Measurements from ENCODE around the gene PPIF.

PPIF gene

DNA sequence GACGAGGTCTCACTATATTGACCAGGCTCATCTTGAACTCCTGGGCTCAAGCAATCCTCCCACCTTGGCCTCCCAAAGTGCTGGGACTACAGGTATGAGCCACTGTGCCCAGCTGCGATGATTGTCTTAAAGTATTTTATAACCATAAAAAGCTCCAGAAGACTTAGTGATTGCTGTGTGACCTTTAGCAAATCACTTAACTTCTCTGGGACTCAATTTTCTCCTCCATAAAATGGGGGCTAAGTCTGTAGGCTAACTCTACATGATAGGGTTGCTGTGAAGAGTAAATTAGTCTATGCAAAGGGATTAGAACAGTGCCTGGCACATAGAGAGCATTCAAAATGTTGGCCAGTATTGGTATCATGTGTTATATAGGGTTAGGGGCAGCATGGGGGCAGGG lies 42.8 kb downstream of the PPIF start:
- TF ChIP-seq, protein P1, sequence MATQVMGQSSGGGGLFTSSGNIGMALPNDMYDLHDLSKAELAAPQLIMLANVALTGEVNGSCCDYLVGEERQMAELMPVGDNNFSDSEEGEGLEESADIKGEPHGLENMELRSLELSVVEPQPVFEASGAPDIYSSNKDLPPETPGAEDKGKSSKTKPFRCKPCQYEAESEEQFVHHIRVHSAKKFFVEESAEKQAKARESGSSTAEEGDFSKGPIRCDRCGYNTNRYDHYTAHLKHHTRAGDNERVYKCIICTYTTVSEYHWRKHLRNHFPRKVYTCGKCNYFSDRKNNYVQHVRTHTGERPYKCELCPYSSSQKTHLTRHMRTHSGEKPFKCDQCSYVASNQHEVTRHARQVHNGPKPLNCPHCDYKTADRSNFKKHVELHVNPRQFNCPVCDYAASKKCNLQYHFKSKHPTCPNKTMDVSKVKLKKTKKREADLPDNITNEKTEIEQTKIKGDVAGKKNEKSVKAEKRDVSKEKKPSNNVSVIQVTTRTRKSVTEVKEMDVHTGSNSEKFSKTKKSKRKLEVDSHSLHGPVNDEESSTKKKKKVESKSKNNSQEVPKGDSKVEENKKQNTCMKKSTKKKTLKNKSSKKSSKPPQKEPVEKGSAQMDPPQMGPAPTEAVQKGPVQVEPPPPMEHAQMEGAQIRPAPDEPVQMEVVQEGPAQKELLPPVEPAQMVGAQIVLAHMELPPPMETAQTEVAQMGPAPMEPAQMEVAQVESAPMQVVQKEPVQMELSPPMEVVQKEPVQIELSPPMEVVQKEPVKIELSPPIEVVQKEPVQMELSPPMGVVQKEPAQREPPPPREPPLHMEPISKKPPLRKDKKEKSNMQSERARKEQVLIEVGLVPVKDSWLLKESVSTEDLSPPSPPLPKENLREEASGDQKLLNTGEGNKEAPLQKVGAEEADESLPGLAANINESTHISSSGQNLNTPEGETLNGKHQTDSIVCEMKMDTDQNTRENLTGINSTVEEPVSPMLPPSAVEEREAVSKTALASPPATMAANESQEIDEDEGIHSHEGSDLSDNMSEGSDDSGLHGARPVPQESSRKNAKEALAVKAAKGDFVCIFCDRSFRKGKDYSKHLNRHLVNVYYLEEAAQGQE (IDR thresholded peaks at IDR 0.05; ENCODE audit: insufficient read depth in 1 of 2, low read depth in 2 of 2, low read length in 2 of 2): no peak
- TF ChIP-seq TAF1 (IDR thresholded peaks at IDR 0.05; ENCODE audit: borderline replicate concordance, insufficient read depth, low read length) (no peak), SIN3A (IDR thresholded peaks at IDR 0.05; ENCODE audit: borderline replicate concordance, insufficient read depth, low read length) (no peak), FOXP2 (optimal IDR thresholded peaks at IDR 0.05; ENCODE audit: borderline replicate concordance, extremely low read depth, extremely low read length, insufficient read depth) (no peak)

DNA sequence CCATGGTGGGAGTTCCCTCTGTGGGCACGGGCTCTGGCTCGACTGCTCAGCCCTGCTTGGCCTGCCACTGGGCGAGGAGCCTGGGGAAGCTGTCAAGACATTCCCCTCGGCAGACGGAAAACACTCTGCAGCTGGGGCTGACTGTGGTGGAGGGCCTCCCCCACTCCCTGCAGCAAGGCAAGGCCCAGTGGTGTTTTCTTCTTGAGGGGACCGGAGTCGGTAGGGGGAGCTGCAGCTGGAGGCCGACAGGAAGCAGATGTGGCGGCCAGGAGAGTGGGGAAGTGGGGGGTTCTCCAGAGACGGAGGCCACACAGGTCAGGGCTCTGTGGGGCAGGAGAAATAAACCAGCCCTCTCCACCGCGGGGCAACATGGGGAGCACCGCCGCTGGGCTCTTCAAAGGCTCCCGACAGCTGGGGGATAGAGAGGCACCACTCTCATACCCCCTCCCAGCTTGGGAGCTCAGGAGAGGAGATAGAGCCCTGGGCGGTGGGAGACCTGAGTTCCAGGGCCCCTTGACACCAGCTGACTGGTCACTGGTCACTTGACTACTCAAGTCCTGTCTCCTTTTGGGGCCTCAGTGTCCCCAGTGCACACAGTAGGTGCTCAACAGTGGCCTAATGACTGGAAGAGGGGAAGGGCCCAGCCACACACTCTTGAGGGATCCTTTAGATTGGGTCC lies 43.4 kb downstream of the PPIF start:
- TF ChIP-seq, protein P1 (IDR thresholded peaks at IDR 0.05; ENCODE audit: insufficient read depth in 1 of 2, low read depth in 2 of 2, low read length in 2 of 2): no peak
- TF ChIP-seq SIN3A (IDR thresholded peaks at IDR 0.05; ENCODE audit: borderline replicate concordance, insufficient read depth, low read length) (no peak), TAF1 (IDR thresholded peaks at IDR 0.05; ENCODE audit: borderline replicate concordance, insufficient read depth, low read length) (no peak), POLR2AphosphoS5 (IDR thresholded peaks at IDR 0.05; ENCODE audit: low read depth, low read length) (no peak), FOXP2 (optimal IDR thresholded peaks at IDR 0.05; ENCODE audit: borderline replicate concordance, extremely low read depth, extremely low read length, insufficient read depth) (no peak)

DNA sequence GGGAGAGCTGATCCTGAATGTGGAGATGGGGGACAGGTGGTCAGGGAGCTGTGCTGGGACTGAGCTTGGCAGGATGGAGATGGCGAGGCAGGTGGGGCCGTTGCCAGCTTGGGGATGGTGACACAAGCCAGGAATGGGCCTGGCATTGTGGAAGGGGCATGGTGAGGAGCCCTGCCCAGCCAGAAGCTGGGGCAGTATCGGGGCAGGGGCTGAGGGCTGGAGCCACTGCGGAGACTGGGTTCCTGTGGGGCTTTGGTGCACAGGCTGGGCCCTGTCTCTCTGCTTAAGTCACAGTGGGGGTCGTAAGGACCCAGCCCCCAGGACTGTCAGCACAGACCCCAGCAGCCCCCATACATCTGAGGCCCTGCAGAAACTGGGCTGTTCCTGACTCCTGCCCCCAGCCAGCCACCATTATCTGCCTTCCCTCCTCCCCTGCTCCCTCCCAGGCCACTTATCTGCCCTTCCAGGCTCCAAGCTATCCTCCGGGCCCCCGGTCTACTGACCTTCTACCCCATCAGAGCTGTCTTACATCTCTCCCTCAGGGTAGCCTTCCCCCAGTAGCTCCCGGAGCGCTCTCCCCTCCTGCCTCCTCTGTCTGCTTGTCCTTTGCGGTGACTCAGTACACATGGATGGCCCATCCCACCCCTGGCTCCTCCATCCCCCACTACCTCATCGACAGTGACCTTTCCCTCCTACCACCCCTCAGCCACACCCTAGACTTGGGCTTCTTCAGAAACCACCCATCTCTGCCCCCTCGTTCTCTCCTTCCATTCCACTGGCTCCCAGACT lies 44.2 kb downstream of the PPIF start:
- no peak for TF ChIP-seq SIN3A (IDR thresholded peaks at IDR 0.05; ENCODE audit: borderline replicate concordance, insufficient read depth, low read length)
- TF ChIP-seq TAF1 (IDR thresholded peaks at IDR 0.05; ENCODE audit: borderline replicate concordance, insufficient read depth, low read length): no peak
- TF ChIP-seq, protein P1 (IDR thresholded peaks at IDR 0.05; ENCODE audit: insufficient read depth in 1 of 2, low read depth in 2 of 2, low read length in 2 of 2): no peak
- no peak for TF ChIP-seq POLR2AphosphoS5 (IDR thresholded peaks at IDR 0.05; ENCODE audit: low read depth, low read length)
- no peak for TF ChIP-seq FOXP2 (optimal IDR thresholded peaks at IDR 0.05; ENCODE audit: borderline replicate concordance, extremely low read depth, extremely low read length, insufficient read depth)

DNA sequence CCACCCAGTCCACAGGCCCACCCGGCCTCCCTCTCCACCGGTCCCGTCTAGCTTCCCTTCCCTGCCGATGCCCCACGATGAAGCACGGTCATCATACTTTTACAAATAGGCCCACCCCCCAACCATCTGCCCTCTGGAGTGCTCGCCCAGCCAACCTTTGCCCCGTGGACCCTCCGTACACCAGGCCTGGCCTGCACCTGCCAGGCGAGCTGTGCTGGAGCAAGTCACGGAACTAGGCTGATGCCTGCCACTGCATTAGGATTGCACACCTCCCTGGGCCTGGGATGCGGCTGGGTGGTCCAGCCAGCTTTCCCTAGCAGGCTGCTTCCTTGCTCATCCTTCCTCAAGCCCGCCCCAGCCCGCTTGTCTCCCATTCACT lies 44.7 kb downstream of the PPIF start:
- no peak for TF ChIP-seq SIN3A (IDR thresholded peaks at IDR 0.05; ENCODE audit: borderline replicate concordance, insufficient read depth, low read length)
- no peak for TF ChIP-seq FOXP2 (optimal IDR thresholded peaks at IDR 0.05; ENCODE audit: borderline replicate concordance, extremely low read depth, extremely low read length, insufficient read depth)
- TF ChIP-seq, protein P1 (IDR thresholded peaks at IDR 0.05; ENCODE audit: insufficient read depth in 1 of 2, low read depth in 2 of 2, low read length in 2 of 2): no peak
- no peak for TF ChIP-seq POLR2AphosphoS5 (IDR thresholded peaks at IDR 0.05; ENCODE audit: low read depth, low read length)
- TF ChIP-seq TAF1 (IDR thresholded peaks at IDR 0.05; ENCODE audit: borderline replicate concordance, insufficient read depth, low read length): no peak
